SK-N-SH (cell line): ENCODE results near the gene FYN. TPM values are rescaled to one million over a fixed set of nuclear protein-coding genes. Genes with fewer than 3 reads are reported as not detected.

Experiments used
- CTCF ChIA-PET: fragments of 300-600, 350-600 bp; formaldehyde crosslinking; extraction: SDS; loops from one replicate; lab custom pipeline; 2021; lab: Yijun Ruan, JAX
- POLR2A ChIA-PET: fragments of 350-600 bp; sonication (Branson Sonifier 250); formaldehyde crosslinking; extraction: SDS; loops from one replicate; lab custom pipeline; 2020; ENCODE audit warnings: antibody characterized with exemption, inconsistent platforms; lab: Yijun Ruan, JAX
- DNase-seq: peaks from one replicate; pipeline ENCODE4 v3.0.0; 2012
- H2AFZ ChIP-seq: fragments of 200-600 bp; sonication (generic); 2 replicates; pipeline ENCODE4 v1.8.1; 2016; ENCODE audit warnings: antibody characterized with exemption, mild to moderate bottlenecking, low read depth
- H3F3A ChIP-seq: fragments of 200-600 bp; sonication (generic); replicated peaks from 2 replicates; pipeline ENCODE3; 2016; ENCODE audit warnings: antibody characterized with exemption, mild to moderate bottlenecking; ENCODE audit not compliant: insufficient read depth
- H3K27ac ChIP-seq, 2 experiments: fragments of 200-500 bp in 1 of 2; fragments of 200-600 bp in 1 of 2; sonication (Bioruptor generic) in 1 of 2; sonication (generic), shearing (Covaris generic) in 1 of 2; 2 replicates each; pipeline versions ENCODE4 v1.5.1 to v1.6.1; 2014 to 2016; ENCODE audit warnings: low read depth in 2 of 2, inconsistent platforms in 1 of 2, low read length in 1 of 2, mild to moderate bottlenecking in 1 of 2, mixed read lengths in 1 of 2
- H3K27me3 ChIP-seq: fragments of 200-600 bp; sonication (generic), shearing (Covaris generic); 2 replicates; pipeline ENCODE4 v1.6.1; 2016; ENCODE audit warnings: mixed run types; ENCODE audit not compliant: insufficient read depth
- H3K36me3 ChIP-seq, 2 experiments: fragments of 200-500 bp in 1 of 2; fragments of 200-600 bp in 1 of 2; sonication (Bioruptor generic) in 1 of 2; sonication (generic) in 1 of 2; replicated peaks in 1 of 2; 2 replicates each; pipeline versions ENCODE3 to v1.5.1; 2014 to 2016; ENCODE audit warnings: low read length in 1 of 2, mild to moderate bottlenecking in 1 of 2; ENCODE audit not compliant: insufficient read depth in 2 of 2, control insufficient read depth in 1 of 2
- H3K4me1 ChIP-seq, 2 experiments: fragments of 200-500 bp in 1 of 2; fragments of 200-600 bp in 1 of 2; sonication (Bioruptor generic) in 1 of 2; sonication (generic), shearing (Covaris generic) in 1 of 2; 2 replicates each; pipeline versions ENCODE4 v1.5.1 to v1.6.1; 2014 to 2016; ENCODE audit warnings: low read depth in 1 of 2, low read length in 1 of 2, mixed run types in 1 of 2; ENCODE audit not compliant: insufficient read depth in 2 of 2, control insufficient read depth in 1 of 2
- H3K4me2 ChIP-seq: fragments of 200-600 bp; sonication (generic), shearing (Covaris generic); 2 replicates; pipeline ENCODE4 v1.6.1; 2017; ENCODE audit warnings: mixed run types
- H3K4me3 ChIP-seq, 2 experiments: fragments of 200-500 bp in 1 of 2; fragments of 200-600 bp in 1 of 2; sonication (Bioruptor generic) in 1 of 2; sonication (generic), shearing (Covaris generic) in 1 of 2; 2 replicates each; pipeline versions ENCODE4 v1.5.1 to v1.8.1; 2014 to 2016; ENCODE audit warnings: low read depth in 2 of 2, inconsistent platforms in 1 of 2, low read length in 1 of 2, mild to moderate bottlenecking in 1 of 2, mixed read lengths in 1 of 2, moderate library complexity in 1 of 2
- H3K79me2 ChIP-seq: fragments of 200-600 bp; sonication (generic); 2 replicates; pipeline ENCODE4 v1.8.1; 2017; ENCODE audit warnings: mild to moderate bottlenecking; ENCODE audit not compliant: insufficient read depth
- H3K9ac ChIP-seq: fragments of 200-600 bp; sonication (generic); 2 replicates; pipeline ENCODE4 v1.6.1; 2017; ENCODE audit warnings: mixed run types
- H3K9me2 ChIP-seq: fragments of 200-600 bp; sonication (generic); 2 replicates; pipeline ENCODE4 v1.6.1; 2017; ENCODE audit warnings: mixed run types
- H3K9me3 ChIP-seq: fragments of 200-600 bp; sonication (generic); 2 replicates; pipeline ENCODE4 v1.6.1; 2017; ENCODE audit warnings: mixed run types, mild to moderate bottlenecking, moderate library complexity
- H4K20me1 ChIP-seq: fragments of 200-600 bp; sonication (generic); 2 replicates; pipeline ENCODE4 v1.6.1; 2017; ENCODE audit warnings: mild to moderate bottlenecking, mixed run types; ENCODE audit not compliant: insufficient read depth
- CHD2 ChIP-seq: fragments of 150-350 bp; IDR thresholded peaks from 2 replicates; pipeline ENCODE4 v1.6.1; 2018; ENCODE audit warnings: low read length; ENCODE audit not compliant: partially characterized antibody
- FOXM1 ChIP-seq: IDR thresholded peaks from 2 replicates; pipeline ENCODE4 v1.4.0; 2012; ENCODE audit warnings: low read depth, mild to moderate bottlenecking
- GABPA ChIP-seq: IDR thresholded peaks from 2 replicates; pipeline ENCODE4 v1.4.0; 2012; ENCODE audit warnings: low read depth, mild to moderate bottlenecking
- GATA2 ChIP-seq: sonication (generic); formaldehyde crosslinking; IDR thresholded peaks from 2 replicates; pipeline ENCODE4 v1.5.0; 2020; ENCODE audit warnings: mild to moderate bottlenecking, missing genetic modification reagents
- IRF3 ChIP-seq: fragments of 150-350 bp; IDR thresholded peaks from 2 replicates; pipeline ENCODE4 v1.6.1; 2016; ENCODE audit warnings: mild to moderate bottlenecking, low read depth, low read length
- JUND ChIP-seq: IDR thresholded peaks from 2 replicates; pipeline ENCODE4 v1.4.0; 2012
- MXI1 ChIP-seq: IDR thresholded peaks from 2 replicates; pipeline ENCODE4 v1.6.1; 2012; ENCODE audit warnings: mild to moderate bottlenecking, low read depth, low read length, improper control_type of control experiment
- NRF1 ChIP-seq: IDR thresholded peaks from 2 replicates; pipeline ENCODE4 v1.6.1; 2012; ENCODE audit warnings: low read depth, mild to moderate bottlenecking, low read length
- RXRA ChIP-seq: IDR thresholded peaks from 2 replicates; pipeline ENCODE4 v1.4.0; 2012; ENCODE audit warnings: low read depth, mild to moderate bottlenecking, borderline replicate concordance
- SIN3A ChIP-seq: IDR thresholded peaks from 2 replicates; pipeline ENCODE4 v1.6.1; 2012; ENCODE audit warnings: low read depth, mild to moderate bottlenecking, low read length, moderate library complexity, borderline replicate concordance
- TEAD4 ChIP-seq: IDR thresholded peaks from 2 replicates; pipeline ENCODE4 v1.4.0; 2012; ENCODE audit warnings: mild to moderate bottlenecking, borderline replicate concordance; ENCODE audit not compliant: insufficient read depth
- USF1 ChIP-seq: IDR thresholded peaks from 2 replicates; pipeline ENCODE4 v1.4.0; 2012; ENCODE audit warnings: low read depth, borderline replicate concordance
- USF2 ChIP-seq: fragments of 150-350 bp; IDR thresholded peaks from 2 replicates; pipeline ENCODE4 v1.6.1; 2017; ENCODE audit warnings: antibody characterized with exemption, low read length, low read depth, borderline replicate concordance
- YY1 ChIP-seq: IDR thresholded peaks from 2 replicates; pipeline ENCODE4 v1.4.0; 2012; ENCODE audit warnings: low read depth, mild to moderate bottlenecking
- WGBS: methylation state at CpG from one replicate; pipeline ENCODE4 v1.1.6; 2017; ENCODE audit warnings: low lambda C conversion rate; 5-methylcytosine and 5-hydroxymethylcytosine counted together
- polyA plus RNA-seq, 3 experiments: library from polyadenylated mRNA; depleted of rRNA; stranded (reverse); fragments of >200 nt; gene quantifications; 2 replicates each; pipeline ENCODE4 v1.2.3, GENCODE V29; 2012
- TF ChIP-seq, protein P1 (sequence below): IDR thresholded peaks from 2 replicates; pipeline ENCODE4 v1.4.0; 2012; ENCODE audit warnings: low read depth
- TF ChIP-seq, protein P2 (sequence below): fragments of 200-600 bp; sonication (generic); IDR thresholded peaks from 2 replicates; pipeline ENCODE4 v1.6.1; 2017; ENCODE audit warnings: antibody characterized with exemption, mild to moderate bottlenecking, moderate library complexity
- TF ChIP-seq, protein P3 (sequence below): IDR thresholded peaks from 2 replicates; pipeline ENCODE4; 2012

Gene FYN
- polyA plus RNA-seq, 1 of the 3 experiments (the other 2 are of a cell fraction) = 31.0 TPM

- Histone ChIP-seq H2AFZ (no peak overlapping the region), H3K4me3 (no peak overlapping the region), H4K20me1 (no peaks in the 10 kb centered on the region), H3K9ac (no peak overlapping the region), H3F3A (no peaks in the 10 kb centered on the region), H3K9me3 (no peaks in the 10 kb centered on the region), H3K36me3 (peaks cover 13 to 14% of the 10 kb centered on the region in 2 experiments), H3K4me1 (peaks cover 0 to 3% of the 10 kb centered on the region in 2 experiments; a peak in 1 of 4 replicates), H3K79me2 (no peaks in the 10 kb centered on the region), H3K27me3 (no peaks in the 10 kb centered on the region), H3K27ac (no peak overlapping the region), H3K9me2 (no peaks in the 10 kb centered on the region), H3K4me2 (no peak overlapping the region)
- DNase-seq = no peak
- CTCF ChIA-PET = interaction anchor here (1.4 to 4.1 kb wide), 2 partner anchors 9 to 295 kb away, joined by 4 to 14 read pairs; no protein-coding TSS in a partner anchor
- POLR2A ChIA-PET = no interaction called here
- TF ChIP-seq YY1 = no peak
- TF ChIP-seq, protein P1, sequence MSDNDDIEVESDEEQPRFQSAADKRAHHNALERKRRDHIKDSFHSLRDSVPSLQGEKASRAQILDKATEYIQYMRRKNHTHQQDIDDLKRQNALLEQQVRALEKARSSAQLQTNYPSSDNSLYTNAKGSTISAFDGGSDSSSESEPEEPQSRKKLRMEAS = no peak
- no peak for TF ChIP-seq SIN3A
- TF ChIP-seq CHD2 = no peak
- no peak for TF ChIP-seq USF1
- TF ChIP-seq GATA2 (CRISPR knock-in tag) = no peak
- TF ChIP-seq, protein P2, sequence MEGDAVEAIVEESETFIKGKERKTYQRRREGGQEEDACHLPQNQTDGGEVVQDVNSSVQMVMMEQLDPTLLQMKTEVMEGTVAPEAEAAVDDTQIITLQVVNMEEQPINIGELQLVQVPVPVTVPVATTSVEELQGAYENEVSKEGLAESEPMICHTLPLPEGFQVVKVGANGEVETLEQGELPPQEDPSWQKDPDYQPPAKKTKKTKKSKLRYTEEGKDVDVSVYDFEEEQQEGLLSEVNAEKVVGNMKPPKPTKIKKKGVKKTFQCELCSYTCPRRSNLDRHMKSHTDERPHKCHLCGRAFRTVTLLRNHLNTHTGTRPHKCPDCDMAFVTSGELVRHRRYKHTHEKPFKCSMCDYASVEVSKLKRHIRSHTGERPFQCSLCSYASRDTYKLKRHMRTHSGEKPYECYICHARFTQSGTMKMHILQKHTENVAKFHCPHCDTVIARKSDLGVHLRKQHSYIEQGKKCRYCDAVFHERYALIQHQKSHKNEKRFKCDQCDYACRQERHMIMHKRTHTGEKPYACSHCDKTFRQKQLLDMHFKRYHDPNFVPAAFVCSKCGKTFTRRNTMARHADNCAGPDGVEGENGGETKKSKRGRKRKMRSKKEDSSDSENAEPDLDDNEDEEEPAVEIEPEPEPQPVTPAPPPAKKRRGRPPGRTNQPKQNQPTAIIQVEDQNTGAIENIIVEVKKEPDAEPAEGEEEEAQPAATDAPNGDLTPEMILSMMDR = no peak
- no peak for TF ChIP-seq MXI1
- no peak for TF ChIP-seq RXRA
- TF ChIP-seq GABPA = no peak
- no peak for TF ChIP-seq USF2
- TF ChIP-seq, protein P3, sequence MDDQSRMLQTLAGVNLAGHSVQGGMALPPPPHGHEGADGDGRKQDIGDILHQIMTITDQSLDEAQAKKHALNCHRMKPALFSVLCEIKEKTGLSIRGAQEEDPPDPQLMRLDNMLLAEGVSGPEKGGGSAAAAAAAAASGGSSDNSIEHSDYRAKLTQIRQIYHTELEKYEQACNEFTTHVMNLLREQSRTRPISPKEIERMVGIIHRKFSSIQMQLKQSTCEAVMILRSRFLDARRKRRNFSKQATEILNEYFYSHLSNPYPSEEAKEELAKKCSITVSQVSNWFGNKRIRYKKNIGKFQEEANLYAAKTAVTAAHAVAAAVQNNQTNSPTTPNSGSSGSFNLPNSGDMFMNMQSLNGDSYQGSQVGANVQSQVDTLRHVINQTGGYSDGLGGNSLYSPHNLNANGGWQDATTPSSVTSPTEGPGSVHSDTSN = no peak
- TF ChIP-seq TEAD4 = no peak
- TF ChIP-seq FOXM1 = no peak
- TF ChIP-seq IRF3 = no peak
- no peak for TF ChIP-seq JUND
- TF ChIP-seq NRF1 = no peak
- WGBS = 80% methylated on average over 3 of the region's 3 CpGs
Measured at GRCh38 chr6:111701146-111701545, 172.1 kb downstream of the FYN start.
